A549 (cell line): Measurements from ENCODE around the gene PYY. TPM values are rescaled to one million over a fixed set of nuclear protein-coding genes. Genes with fewer than 3 reads are reported as not detected.

Source experiments
- ATAC-seq, 2 experiments: fragments of 200-7000 bp in 1 of 2; fragments of >200 bp in 1 of 2; cut with Nextera tagmentation in 1 of 2; cut with Tn5 transposase in 1 of 2; 3 replicates each; pipeline versions ENCODE4 v1.8.0 to v1.9.1; 2018 to 2020; ENCODE audit warnings: mild to moderate bottlenecking in 1 of 2, moderate library complexity in 1 of 2
- CTCF ChIA-PET: fragments of 300-600 bp; sonication (Branson Sonifier 250); formaldehyde crosslinking; extraction: SDS; loops from one replicate; lab custom pipeline; 2021; ENCODE audit warnings: antibody characterized with exemption, inconsistent platforms; lab: Yijun Ruan, JAX
- POLR2A ChIA-PET: fragments of 350-600 bp; formaldehyde crosslinking; extraction: SDS; loops from one replicate; lab custom pipeline; 2021; ENCODE audit warnings: antibody characterized with exemption, inconsistent platforms; lab: Yijun Ruan, JAX
- DNase-seq, 2 experiments: peaks; one replicate each; pipeline versions ENCODE4 v3.0.0 to v3.0.0-alpha.2; 2011 to 2016; ENCODE audit warnings: low read depth in 1 of 2, low spot score in 1 of 2
- FAIRE-seq: peaks from 2 replicates; lab custom pipeline; 2011; peaks lifted over from hg19 to GRCh38; lab: Jason Lieb, UNC
- H3K27ac ChIP-seq, 2 experiments: fragments of >200 bp; sonication (Bioruptor Twin); formaldehyde crosslinking; 3 replicates each; pipeline ENCODE4 v1.5.1; 2016 to 2017
- H3K4me1 ChIP-seq: fragments of >200 bp; sonication (Bioruptor Twin); formaldehyde crosslinking; 3 replicates; pipeline ENCODE4 v1.6.1; 2016
- H3K4me2 ChIP-seq: fragments of >200 bp; sonication (Bioruptor Twin); formaldehyde crosslinking; 3 replicates; pipeline ENCODE4 v1.6.1; 2016
- H3K4me3 ChIP-seq: fragments of >200 bp; sonication (Bioruptor Twin); formaldehyde crosslinking; 3 replicates; pipeline ENCODE4 v1.5.1; 2016
- H3K9me3 ChIP-seq: fragments of >200 bp; sonication (Bioruptor Twin); formaldehyde crosslinking; 3 replicates; pipeline ENCODE4 v1.6.1; 2016
- BCL3 ChIP-seq: fragments of >200 bp; sonication (Bioruptor Twin); formaldehyde crosslinking; IDR thresholded peaks from 3 replicates; pipeline ENCODE4 v1.6.1; 2016
- CHD4 ChIP-seq: fragments of 200-600 bp; sonication (generic); IDR thresholded peaks from 2 replicates; pipeline ENCODE4 v1.6.1; 2016; ENCODE audit warnings: antibody characterized with exemption, mild to moderate bottlenecking, borderline replicate concordance
- CTCF ChIP-seq: fragments of >200 bp; sonication (Bioruptor Twin); formaldehyde crosslinking; IDR thresholded peaks from 3 replicates; pipeline ENCODE4 v1.5.1; 2016
- FOSB ChIP-seq: fragments of 250-450 bp; sonication (Bioruptor Pico); IDR thresholded peaks from 2 replicates; pipeline ENCODE4 v1.5.0; 2020; ENCODE audit warnings: mild to moderate bottlenecking, moderate library complexity
- MAFK ChIP-seq: fragments of 450-650 bp; IDR thresholded peaks from 2 replicates; pipeline ENCODE4 v1.6.1; 2014; ENCODE audit not compliant: partially characterized antibody
- MYC ChIP-seq: IDR thresholded peaks from 2 replicates; pipeline ENCODE4 v1.6.1; 2012; ENCODE audit warnings: mild to moderate bottlenecking, inconsistent platforms, low read length, improper control_type of control experiment, borderline replicate concordance
- NR3C1 ChIP-seq: fragments of >200 bp; sonication (Bioruptor Twin); formaldehyde crosslinking; IDR thresholded peaks from 3 replicates; pipeline ENCODE4 v1.6.1; 2017
- REST ChIP-seq: fragments of 200-600 bp; sonication (generic); IDR thresholded peaks from 2 replicates; pipeline ENCODE4 v1.6.1; 2016; ENCODE audit warnings: antibody characterized with exemption, mild to moderate bottlenecking, moderate library complexity
- WGBS: methylation state at CpG from one replicate; pipeline ENCODE4 v1.1.6; 2017; ENCODE audit errors: missing lambda C conversion rate; 5-methylcytosine and 5-hydroxymethylcytosine counted together
- polyA plus RNA-seq, 4 experiments: library from polyadenylated mRNA; depleted of rRNA in 3 of 4; stranded (reverse); fragments of >200 nt; fragmentation: RNase III in 1 of 4; extraction: RNeasy Plus Mini Kit Qiagen cat#74134 plus additional on column Dnase treatment in 1 of 4; gene quantifications; 2 replicates in 3 of 4; 3 replicates in 1 of 4; pipeline ENCODE4 v1.2.3, GENCODE V29; 2011 to 2017
- TF ChIP-seq, protein P1 (sequence below): fragments of 250-450 bp; sonication (Bioruptor Pico); IDR thresholded peaks from 2 replicates; pipeline ENCODE4 v1.5.0; 2020; ENCODE audit warnings: low read depth, mild to moderate bottlenecking, moderate library complexity

Gene PYY
- polyA plus RNA-seq, 2 of the 4 experiments (the other 2 are of a cell fraction): not detected

DNA sequence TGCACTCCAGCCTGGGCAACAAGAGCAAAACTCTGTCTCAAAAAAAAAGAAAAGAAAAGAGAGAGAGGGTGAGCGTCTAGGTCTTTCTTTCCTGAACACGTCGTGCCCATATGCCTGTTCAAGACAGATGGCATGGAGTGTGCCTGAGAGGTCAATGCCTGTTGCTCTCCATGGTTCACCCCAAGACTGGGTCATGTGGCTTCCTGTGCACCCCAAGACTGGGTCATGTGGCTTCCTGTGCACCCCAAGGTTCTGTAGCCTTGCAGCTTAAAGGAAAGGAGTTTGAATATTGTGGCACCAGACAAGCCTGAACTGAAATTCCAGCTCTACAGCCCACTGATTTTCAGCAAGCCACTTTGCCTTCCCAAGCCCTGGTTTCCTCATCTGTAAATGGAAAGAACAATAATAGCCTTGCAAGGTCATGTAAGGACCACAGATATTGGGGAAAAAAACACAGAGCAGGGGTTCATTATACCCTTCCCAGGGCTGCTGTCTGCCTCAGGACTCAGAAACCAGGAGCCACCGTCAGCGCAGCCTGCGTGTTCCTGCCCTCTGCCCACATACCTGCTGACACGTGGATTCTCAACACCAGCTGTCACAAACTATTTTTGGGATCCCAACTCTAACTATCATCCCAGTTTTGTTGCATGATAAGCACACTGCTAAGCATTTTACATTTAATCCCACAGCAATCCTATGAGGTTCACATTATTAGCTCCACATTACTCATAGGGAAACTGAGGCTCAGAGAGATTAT lies 32.7 kb upstream of the PYY start:
- TF ChIP-seq, protein P1, sequence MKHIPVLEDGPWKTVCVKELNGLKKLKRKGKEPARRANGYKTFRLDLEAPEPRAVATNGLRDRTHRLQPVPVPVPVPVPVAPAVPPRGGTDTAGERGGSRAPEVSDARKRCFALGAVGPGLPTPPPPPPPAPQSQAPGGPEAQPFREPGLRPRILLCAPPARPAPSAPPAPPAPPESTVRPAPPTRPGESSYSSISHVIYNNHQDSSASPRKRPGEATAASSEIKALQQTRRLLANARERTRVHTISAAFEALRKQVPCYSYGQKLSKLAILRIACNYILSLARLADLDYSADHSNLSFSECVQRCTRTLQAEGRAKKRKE (CRISPR knock-in tag): no peak
- TF ChIP-seq CHD4: no peak
- peak; percentile 7 for TF ChIP-seq MAFK
- ATAC-seq (no peak), DNase-seq (no peak), FAIRE-seq (no peak)
- H3K27ac ChIP-seq: no peak overlapping the region
- no peaks in the 10 kb centered on the region for H3K9me3 ChIP-seq
- H3K4me3 ChIP-seq: no peak overlapping the region
- H3K4me1 ChIP-seq: 0 out of 3 replicates have a peak, but pooled peaks cover 8% of the 10 kb centered on the region
- ChIA-PET CTCF (interaction anchor here (0.6 to 24.9 kb wide), 11 partner anchors 10 to 855 kb away, joined by 3 to 657 read pairs (median 3); partner anchors contain the start of genes PPY and PYY), POLR2A (no interaction called here)
- no peak overlapping the region for H3K4me2 ChIP-seq
- 95% methylated on average over 7 of the region's 7 CpGs for WGBS

- ATAC-seq (peak in 1 of 2 experiments; percentile 9; a peak in 1 of 6 replicates), FAIRE-seq (no peak), DNase-seq (no peak)
- Histone ChIP-seq H3K9me3 (no peaks in the 10 kb centered on the region), H3K4me1 (0 out of 3 replicates have a peak, but pooled peaks cover 8% of the 10 kb centered on the region), H3K4me2 (peak overlapping the region; percentile 99), H3K4me3 (peak overlapping the region; percentile 59; the same call in 1 of the 3 replicates), H3K27ac (no peak overlapping the region; a peak in 1 of 6 replicates)
- CTCF ChIA-PET: interaction anchor here (0.6 to 8.7 kb wide), 14 partner anchors 8 to 320 kb away, joined by 3 to 107 read pairs (median 5); partner anchors contain the start of gene PPY
- POLR2A ChIA-PET: no interaction called here
- TF ChIP-seq MYC (no peak), CTCF (no peak), REST (no peak), BCL3 (no peak), NR3C1 (no peak), FOSB (no peak)
- 89% methylated on average over 8 of the region's 8 CpGs for WGBS
These were observed 30.8 kb upstream of the PYY start for GRCh38 chr17:43984521-43984920.
